HG03558 (cell line): ENCODE results near the gene C9orf50.

Experiments used
- ATAC-seq: cut with Tn5 transposase; IDR thresholded peaks from one replicate; pipeline ENCODE4 v1.9.1; 2021; ENCODE audit warnings: moderate number of reproducible peaks; ENCODE audit not compliant: unreplicated experiment; ENCODE audit errors: extremely low read depth

The C9orf50 gene

DNA sequence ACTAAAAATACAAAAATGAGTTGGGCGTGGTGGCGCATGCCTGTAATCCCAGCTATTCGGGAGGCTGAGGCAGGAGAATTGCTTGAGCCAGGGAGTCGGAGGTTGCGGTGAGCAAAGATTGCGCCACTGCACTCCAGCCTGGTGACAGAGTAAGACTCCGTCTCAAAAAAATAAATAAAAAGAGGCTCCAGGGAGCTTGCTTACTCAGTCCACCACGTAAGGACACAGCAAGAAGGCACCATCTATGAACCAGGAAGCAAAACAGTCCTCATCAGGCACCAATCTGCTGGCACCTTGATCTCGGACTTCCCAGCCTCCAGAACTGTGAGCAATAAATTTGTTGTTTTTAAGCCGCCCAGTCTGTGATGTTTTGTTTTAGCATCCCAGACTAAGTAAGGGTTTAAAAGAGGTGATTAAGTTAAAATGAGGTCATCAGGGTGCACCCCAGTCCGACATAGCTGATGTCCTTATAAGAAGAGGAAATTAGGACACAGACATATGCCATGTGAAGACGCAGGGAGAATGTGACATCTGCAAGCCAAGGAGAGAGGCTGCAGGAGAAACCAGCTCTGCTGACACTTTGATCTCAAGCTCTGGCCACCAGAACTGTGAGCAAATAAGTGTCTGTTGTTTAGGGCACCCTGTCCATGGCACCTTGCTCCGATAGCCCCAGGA is 45.9 kb downstream of the C9orf50 start:
- ATAC-seq: no peak

GRCh38 chr9:129573977-129574376 is 46.9 kb downstream of the C9orf50 start:
- ATAC-seq: no peak

- ATAC-seq: no peak
Measured at GRCh38 chr9:129572517-129572916, 48.4 kb downstream of the C9orf50 start.

- no peak for ATAC-seq
Measured at GRCh38 chr9:129572052-129572425, 48.9 kb downstream of the C9orf50 start.

GRCh38 chr9:129571298-129572051 is 49.4 kb downstream of the C9orf50 start:
- no peak for ATAC-seq

DNA sequence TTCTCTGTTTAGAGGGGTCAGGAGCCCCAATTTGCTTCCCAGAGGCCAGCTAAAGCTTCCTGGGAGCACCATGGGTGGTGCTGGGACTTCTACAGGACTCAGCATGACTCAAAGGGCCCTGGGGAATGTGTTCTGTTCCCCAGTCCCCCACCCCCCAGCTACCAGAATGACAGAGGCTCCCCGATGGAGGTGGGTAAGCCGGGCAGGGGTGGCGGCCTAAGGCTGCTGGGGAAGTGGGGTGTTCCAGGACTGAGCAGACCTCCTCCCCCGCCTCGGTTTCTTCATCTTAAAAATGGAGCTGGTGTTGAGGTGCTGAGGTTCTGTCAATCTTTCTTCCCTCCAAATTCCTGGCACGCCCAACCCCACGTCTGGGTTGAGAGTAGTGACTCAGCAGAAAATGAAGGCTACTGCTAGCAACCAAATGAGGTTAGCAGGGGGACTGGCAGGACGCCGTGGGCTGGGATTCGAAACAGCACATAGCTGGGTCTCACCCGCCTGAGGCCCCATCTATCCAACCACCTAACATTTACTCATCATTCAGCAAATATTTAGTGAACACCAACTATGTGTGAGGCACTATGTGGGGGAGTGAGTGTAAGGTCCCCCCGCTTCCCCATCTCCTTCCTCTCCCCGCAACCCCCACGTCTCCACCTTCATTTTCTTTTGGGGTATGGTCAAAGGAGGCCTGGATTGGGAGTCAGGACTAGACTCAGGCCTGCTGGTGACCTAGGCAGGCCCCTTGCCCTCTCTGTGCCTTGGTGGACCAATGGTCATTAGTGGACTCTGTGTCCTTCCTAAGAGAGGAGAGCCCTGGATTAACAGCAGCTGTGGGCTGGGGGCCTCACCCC is 50.2 kb downstream of the C9orf50 start:
- no peak for ATAC-seq

DNA sequence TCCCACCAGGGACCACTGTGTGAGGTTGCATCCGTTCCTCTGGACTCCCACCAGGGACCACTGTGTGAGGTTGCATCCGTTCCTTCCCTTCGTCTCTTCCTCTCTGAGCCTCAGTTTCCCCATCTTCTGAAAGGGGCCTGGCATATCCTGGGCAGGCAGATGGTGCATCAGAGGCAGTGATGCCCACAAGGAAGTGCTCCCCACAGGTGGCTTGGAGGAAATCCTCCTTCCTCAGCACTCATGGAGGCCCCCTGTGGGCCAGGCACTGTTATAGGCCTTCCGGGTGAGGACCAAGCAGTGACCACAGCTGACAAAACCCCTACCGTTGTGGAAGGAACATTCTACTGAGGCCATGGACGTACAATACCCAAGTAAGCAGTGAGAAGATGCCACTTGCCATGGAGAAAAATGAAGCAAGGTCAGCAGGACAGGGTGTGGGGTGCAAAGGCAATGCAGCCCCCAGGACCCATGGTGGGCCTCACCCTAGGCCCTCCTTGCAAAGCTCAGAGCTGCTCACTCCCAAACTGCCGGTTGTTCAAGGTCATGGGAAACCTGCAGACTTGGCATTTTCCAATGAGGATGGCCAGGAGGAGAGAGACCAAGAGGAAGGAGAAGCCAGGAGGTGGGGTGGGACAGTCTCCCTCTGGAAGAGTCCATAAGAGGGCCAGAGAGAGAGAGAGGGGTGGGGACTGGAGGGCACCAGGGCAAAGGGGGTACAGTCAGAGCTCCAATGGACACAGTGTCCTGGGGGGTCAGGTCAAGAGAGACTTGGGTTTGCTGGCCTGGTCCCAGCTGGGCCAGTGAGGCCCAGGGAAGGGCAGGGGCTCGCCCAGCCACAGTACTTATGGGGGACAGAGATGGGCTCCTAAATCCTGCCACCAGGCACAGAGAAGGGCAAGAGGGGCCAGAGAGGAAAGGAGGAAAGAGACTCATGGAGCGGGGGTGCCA is 51.1 kb downstream of the C9orf50 start:
- no peak for ATAC-seq

DNA sequence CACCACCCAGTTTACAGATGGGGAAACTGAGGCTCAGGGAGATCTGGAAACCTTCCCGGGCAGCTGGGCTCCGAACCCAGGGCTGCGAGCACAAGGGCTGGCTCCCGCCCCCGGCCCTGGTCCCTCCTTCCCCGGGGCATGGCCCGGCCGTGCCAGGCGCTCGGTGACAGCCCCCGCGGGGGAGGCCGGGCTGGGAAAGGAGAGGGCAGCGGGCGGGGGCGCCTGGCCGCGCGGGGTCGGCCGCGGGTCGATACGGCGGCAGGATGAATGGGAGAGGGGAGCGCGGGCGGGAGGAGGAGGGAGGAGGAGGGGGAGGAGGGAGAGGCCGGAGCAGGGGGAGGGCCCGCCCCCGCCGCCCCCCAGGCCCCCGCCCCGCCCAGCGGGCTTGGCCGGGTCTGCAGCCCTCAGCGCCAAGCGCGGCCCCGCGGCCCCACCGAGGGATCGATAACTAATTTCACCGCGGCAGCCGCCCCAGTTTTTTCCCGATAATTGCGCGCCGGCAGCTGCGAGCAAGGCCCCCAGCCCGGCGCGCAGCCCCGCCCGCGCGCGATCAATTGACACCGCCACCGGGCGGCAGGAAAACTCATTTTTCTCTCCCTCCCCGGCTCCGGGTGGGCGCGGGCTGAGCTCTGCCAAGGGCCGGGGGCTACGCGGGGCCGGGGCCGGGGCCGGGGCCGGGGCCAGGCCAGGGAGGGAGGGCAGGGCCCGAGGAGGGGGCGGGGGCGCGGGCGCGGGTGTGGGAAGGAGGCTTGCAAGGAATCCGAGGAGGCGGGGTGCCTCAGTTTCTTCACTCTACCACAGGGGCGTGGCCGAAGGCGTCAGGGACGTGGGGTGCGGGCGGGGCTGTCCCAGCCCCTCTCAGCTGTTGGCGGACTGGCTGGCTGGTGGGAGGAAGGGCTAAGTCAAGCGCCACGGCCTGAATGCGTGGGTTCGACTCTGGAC is 52.1 kb downstream of the C9orf50 start:
- ATAC-seq: no peak

DNA sequence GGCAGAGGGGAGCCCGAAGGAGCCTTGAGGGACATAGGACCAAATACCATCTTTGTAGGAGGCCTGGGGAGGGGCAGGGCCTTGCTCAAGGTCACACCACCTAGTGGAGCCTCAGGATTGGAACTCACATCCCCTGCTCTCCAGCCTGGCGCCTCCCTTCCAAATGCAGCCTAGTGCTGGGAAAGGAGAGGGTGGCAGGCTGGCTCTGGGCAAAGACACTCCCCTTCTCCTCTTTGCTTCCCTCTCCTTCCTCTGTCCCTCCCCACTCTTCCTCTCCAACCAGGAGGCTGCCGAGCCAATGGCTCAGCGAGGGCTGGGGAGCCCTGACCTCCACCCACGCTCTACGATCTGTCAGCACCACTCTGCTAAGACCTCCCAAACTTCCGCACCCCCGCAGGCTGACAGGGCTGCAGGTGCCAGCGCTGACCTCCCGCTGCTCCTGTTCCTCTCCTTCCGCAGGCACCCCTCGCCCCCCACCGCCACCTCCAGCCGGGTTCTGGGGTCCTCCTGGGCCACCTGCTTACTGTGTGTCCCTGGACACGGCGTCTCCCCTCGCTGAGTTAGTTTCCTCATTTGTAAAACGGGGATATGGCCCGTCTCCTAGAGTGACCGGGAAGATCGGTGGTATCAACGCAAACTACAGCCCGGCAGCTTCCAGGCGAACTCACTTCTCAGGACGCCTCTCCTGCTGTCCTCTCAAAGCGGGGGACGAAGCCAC is 52.9 kb downstream of the C9orf50 start:
- ATAC-seq: no peak

- no peak for ATAC-seq
Measured at GRCh38 chr9:129567329-129567728, 53.6 kb downstream of the C9orf50 start.

- no peak for ATAC-seq
Measured at GRCh38 chr9:129566563-129567266, 54.2 kb downstream of the C9orf50 start.

GRCh38 chr9:129562917-129563316 is 58.0 kb downstream of the C9orf50 start:
- ATAC-seq: no peak

DNA sequence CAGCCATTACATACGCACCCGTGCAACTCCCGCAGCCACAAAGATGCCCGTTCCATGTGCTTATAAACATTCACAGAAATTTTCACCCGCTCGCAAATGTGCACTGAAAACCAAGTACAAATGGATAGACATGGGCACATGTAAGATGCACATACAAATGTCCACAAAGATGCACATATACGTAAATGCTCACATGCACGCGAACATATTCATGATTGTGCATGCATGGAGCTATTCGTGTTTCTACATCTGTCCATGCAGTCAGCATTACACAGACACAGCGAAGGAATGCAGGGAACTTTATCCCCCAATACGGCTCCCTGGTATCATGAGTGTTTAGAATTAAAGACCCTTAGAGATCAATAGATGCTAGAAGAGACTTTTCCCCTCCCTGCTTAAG is 58.4 kb downstream of the C9orf50 start:
- no peak for ATAC-seq
